HG03342 (cell line): ENCODE data around the gene GLRX5.
"Not testable (repeated sequence)": the region's sequence is repeated elsewhere in the genome, so short reads cannot be mapped to it uniquely, and the experiment has no call there.

ENCODE experiments used
- ATAC-seq: cut with Tn5 transposase; IDR thresholded peaks from one replicate; pipeline ENCODE4 v1.9.1; 2021; ENCODE audit warnings: mild to moderate bottlenecking, moderate library complexity; ENCODE audit not compliant: unreplicated experiment

The GLRX5 gene

GRCh38 chr14:95498622-95499353 lies 36.1 kb upstream of the GLRX5 start:
- ATAC-seq = no peak

- no peak for ATAC-seq
Measured at GRCh38 chr14:95499354-95499750, 35.5 kb upstream of the GLRX5 start.

DNA sequence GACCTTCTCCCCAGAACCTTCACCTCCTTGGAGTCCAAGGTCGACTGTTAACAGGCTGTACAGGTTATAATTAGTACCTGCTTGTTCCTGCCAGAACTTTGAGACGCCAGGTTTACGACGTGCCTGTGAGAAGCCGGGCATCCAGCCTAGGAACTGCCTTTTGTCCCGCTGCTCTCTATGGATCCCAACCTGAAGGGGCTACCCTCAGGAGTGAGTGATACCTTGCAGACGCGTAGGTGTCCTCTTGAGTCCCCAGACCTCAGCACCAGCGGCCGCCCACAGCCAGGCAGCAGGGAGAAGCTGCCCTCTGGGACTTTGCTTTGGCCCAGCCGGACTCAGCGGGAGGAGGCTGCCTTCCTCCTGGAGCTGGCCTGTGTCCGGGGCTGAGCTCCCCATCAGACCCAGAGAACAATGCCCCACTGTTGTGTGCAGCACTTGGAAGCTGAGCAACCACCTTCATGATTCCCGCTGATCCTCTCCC lies 34.6 kb upstream of the GLRX5 start:
- ATAC-seq = no peak

GRCh38 chr14:95500772-95501401 lies 34.0 kb upstream of the GLRX5 start:
- ATAC-seq = no peak

DNA sequence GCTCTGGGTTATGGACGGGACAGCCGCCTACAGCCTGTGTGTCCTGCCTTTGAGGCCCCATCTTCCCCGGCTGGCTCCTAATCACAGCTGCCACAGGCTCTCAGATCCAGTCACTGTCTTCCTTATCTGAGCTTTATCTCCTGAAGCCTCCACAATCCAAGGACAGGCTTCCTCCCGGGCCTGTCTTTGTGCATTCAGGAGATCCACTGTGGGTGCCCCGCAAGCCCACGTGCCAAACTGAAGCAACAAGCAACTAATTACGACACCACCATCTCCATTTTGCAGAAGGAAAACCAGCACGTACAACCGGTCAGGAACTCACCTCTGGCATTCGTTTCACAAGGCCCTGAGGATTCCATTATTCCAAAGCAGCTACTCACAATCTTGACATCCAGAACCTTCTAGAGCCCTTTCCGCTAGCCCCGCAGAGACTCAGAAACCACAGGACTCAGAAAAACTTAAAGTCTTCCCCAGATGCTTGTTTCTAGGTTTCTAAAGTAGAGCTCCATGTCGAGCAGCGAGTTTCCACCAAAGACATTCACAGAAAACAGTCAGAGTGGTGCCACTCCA lies 32.4 kb upstream of the GLRX5 start:
- no peak for ATAC-seq

- ATAC-seq = peak; percentile 62
Measured at GRCh38 chr14:95503365-95504134, 31.3 kb upstream of the GLRX5 start.

GRCh38 chr14:95504135-95505029 lies 30.5 kb upstream of the GLRX5 start:
- ATAC-seq = peak; percentile 34

- no peak for ATAC-seq
Measured at GRCh38 chr14:95505030-95505589, 29.7 kb upstream of the GLRX5 start.

DNA sequence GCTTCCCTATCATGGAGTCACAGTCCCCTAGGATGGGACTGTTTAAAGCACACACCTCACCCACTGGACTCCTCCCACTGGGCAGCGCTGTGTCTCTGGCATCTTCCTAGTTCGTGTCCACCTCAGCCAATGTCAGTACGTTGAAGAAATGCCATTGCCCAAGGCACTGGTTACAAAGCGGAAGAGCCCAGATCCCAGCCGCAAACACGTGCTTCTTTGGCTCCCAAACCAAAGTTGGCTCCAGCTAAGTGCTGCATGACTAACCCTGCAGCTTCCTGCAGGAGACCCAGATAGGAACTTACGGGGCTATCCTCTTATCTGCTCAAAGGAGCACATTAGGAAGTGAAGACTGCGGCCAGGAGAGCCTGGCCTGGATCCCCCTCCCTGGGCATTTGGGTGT lies 27.7 kb upstream of the GLRX5 start:
- ATAC-seq = no peak

GRCh38 chr14:95507701-95508103 lies 27.1 kb upstream of the GLRX5 start:
- no peak for ATAC-seq

DNA sequence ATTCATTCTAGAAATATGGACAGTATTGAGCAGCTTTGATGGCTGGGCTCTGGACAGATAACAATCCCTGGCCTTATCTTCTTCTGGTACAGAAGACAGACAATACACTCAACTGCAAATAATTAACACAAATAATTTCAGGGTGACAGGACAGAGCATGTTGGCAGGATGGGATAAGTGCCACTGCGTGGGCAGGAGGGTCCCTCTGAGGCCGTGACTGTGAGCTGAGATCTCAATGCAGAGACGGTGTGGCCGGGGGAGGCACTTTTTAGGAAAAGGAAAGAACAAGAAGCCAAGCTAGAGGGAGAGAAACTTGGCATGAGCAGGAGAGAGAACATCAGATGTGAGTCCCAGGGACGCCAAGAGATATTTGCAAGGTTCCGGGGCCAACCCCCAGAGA lies 26.5 kb upstream of the GLRX5 start:
- no peak for ATAC-seq

DNA sequence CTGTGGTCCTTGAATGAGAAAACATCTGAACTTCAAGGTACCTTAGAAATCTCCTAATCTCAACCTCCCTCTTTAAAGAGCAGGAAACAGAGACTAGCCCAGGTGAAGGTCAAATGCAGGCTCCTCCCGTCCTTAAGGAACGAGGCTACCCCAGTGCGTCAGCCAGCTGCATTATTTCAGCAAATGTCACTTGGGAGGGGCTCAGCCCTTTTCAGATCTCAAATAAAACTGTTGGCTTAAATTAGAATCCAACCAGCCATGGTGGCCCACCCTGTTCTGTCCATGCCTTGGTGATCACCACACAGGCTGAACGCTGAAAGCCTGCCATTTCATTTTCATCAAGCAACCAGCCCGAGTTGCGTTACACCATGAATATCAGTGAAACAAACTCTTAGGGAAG lies 25.4 kb upstream of the GLRX5 start:
- no peak for ATAC-seq

GRCh38 chr14:95510344-95510743 lies 24.5 kb upstream of the GLRX5 start:
- not testable (repeated sequence) for ATAC-seq

GRCh38 chr14:95510804-95511203 lies 24.0 kb upstream of the GLRX5 start:
- ATAC-seq = no peak

DNA sequence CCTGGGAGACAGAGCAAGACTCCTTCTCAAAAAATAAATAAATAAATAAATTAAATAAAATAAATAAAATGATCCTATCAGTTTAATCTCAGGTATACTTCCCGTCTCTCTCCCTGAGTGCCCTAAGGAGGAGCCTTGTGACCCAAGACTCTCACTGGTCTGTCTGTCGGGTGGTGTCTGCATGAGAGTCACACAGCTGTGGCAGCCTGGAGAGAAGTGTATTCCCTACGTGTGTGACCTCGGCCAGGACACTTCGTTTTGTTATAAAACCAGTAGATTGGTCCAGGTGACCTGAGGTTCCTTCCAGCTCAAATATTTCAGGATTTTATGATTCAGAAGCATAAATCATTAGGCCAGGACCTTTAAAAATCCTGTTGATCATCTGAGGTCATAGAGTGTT lies 23.2 kb upstream of the GLRX5 start:
- ATAC-seq = no peak

GRCh38 chr14:95513291-95513690 lies 21.6 kb upstream of the GLRX5 start:
- ATAC-seq = no peak

DNA sequence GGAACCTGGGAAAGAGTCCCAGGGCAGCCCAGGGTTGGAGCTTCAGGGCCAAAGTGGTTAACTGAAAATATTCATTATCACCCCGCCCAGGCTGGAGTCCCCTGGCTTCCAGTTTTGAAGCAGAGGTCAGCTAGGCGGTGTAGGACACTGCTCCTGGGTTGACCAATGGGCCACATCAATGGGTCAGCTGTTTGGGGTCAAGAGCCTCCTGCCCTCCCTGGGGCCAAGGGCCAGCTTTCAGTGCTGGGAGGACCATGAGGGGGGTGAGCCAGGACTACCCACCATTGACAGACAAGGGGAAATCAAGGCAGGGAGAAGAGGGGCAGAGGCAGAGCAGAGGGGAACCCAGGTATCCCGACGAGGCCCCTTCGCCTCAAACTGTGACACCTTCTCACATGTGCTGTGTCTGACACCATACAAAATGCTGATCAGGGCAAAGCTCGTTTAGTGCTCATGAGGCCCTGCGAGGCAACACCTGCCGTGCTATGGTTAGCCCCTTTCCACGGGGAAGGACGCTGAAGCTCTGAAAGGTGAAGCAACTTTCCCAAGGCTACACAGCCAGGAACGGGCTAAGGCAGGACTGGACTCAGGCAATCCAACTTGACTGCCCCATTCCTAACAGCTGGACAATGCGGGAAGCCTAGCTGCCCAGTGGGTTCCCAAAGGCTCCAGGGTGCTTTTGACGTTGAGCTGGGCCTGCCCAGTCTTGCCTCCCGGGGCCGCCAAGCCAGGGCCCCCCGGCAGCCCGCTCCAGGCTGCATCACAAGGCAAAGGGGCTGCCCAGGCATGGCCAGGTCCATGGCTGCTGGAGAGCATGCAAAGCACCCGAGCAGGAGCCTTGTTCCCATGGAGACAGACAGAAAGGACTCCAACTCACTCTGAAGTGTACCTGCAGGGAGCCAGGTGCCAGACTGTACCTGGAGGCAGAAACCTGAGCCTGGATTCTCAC lies 20.4 kb upstream of the GLRX5 start:
- ATAC-seq = no peak

DNA sequence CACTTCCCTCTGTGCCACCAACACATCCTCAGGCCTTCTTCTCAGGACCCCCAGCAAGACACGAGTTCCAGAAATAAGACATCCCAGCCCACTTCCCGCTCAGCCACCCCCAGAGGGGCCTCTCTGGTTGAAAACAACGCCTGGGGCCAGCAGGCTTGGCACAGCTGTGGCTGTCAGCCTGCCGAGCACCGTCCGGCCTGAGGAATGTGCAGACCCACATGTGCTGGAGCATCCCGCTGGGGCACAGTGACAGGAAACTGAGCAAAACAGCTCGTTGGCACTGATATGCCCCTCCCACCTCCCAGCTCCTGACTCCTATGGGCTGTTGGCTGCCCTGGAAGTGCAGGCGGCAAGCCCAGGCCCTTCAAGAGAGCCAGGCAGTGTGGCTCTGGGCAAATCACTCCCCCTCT lies 19.8 kb upstream of the GLRX5 start:
- ATAC-seq = no peak
